GM18909 (cell line): ENCODE results near the gene CPT1B.
"Not testable (repeated sequence)": the region's sequence is repeated elsewhere in the genome, so short reads cannot be mapped to it uniquely, and the experiment has no call there.

Experiments used
- ATAC-seq: cut with Tn5 transposase; IDR thresholded peaks from one replicate; pipeline ENCODE4 v1.9.1; 2021; ENCODE audit warnings: mild to moderate bottlenecking; ENCODE audit not compliant: unreplicated experiment, poor library complexity

CPT1B gene

DNA sequence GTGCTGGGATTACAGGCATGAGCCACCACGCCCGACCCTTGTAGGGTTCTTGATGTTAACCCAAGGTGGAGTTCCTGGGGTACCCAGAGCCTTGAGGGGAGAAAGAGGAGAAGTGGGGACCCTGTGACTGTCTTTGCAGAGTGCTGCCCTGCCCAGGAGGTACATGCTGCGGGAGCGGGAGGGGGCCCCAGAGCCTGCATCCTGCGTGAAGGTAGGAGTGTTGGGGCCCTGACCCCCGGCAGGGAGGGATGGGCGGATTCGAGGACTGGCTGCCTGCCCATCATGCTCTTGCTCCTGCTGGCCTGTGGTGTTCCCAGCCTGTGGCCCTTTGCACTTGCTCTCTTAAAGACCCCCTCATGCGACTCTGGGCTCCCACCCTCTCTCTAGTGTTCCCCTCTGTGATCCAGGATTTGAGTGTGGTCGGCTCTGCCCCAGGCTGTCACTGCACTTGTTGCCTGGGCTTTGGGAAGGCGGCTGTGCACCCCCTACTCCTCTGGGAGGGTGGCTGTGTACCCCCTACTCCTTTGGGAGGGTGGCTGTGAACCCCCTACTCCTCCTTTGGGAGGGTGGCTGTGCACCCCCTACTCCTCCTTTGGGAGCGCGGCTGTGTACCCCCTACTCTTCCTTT lies 57.3 kb downstream of the CPT1B start:
- no peak for ATAC-seq

DNA sequence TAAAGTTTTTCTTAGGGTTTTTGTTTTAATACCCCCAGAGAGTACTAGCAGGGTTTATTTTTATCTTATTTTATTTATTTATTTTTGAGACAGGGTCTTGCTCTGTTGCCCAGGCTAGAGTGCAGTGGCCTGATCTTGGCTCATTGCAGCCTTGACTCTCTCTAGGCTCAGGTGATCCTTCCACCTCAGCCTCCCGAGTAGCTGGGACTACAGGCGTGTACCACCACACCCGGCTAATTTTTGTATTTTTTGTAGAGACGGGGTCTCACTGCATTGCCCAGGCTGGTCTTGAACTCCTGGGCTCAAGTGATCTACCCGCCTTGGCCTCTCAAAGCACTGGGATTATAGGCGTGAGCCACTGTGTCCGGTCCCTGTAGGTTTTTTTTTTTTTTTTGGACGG lies 58.0 kb downstream of the CPT1B start:
- ATAC-seq: not testable (repeated sequence)

DNA sequence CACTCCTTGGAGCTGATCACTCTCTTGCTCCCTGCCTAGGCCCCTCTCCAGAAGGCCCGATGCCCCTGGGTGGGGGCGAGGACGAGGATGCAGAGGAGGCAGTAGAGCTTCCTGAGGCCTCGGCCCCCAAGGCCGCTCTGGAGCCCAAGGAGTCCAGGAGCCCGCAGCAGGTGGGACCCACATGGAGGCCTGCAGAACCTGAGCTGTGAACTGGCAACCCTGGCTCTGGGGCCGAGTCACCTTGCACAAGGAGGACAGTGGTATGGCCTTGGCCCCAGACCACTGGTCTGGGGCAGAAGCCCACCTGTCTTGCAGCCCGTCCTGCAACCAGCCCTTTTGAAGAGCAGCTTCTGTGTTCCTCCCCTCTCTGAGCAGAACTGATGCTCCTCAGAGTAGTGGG lies 59.1 kb downstream of the CPT1B start:
- no peak for ATAC-seq
